Measurements from ENCODE around the gene MMAA.
"Not testable (repeated sequence)": the region's sequence is repeated elsewhere in the genome, so short reads cannot be mapped to it uniquely, and the experiment has no call there.

Gene MMAA

DNA sequence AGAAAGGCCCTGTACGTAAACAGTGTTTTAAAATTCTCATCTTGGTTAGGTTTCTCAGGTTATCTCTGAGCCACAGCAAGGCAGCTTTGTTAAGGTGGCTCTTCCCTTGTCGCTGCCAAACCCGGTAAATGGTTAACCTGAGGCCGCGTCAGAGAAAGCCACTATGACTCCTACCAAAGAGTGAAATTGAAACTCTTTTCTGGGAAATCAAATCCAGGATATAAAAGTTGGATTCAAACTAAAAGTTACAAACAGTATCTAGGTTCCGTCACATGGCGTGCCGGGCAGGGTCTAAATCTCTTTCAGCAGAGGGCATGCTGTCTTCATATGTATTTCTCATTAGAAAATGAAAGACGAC, 433 bp downstream of the MMAA start:
- no peak for DNase-seq (ENCODE audit: low spot score)
- in situ Hi-C loops (cut with MboI; ENCODE audit: low sequenced_read_pairs, unreplicated experiment) = no loop called here

DNA sequence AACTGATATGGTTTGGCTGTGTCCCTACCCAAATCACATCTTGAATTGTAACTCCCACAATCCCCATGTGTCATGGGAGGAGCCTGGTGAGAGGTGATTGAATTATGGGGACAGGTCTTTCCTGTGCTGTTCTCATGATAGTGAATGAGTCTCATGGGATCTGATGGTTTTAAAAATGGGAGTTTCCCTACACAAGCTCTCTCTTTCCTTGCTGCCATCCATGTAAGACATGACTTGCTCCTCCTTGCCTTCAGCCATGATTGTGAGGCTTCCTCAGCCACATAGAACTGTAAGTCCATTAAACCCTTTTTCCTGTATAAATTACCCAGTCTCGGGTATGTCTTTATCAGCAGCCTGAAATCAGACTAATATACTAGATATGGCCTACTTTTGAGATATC, 2.9 kb downstream of the MMAA start:
- DNase-seq (ENCODE audit: low spot score); in situ Hi-C loops (cut with MboI; ENCODE audit: low sequenced_read_pairs, unreplicated experiment): not testable (repeated sequence)

More for the DNA sequence above, 433 bp downstream of the MMAA start:
- TF ChIP-seq, protein P1, sequence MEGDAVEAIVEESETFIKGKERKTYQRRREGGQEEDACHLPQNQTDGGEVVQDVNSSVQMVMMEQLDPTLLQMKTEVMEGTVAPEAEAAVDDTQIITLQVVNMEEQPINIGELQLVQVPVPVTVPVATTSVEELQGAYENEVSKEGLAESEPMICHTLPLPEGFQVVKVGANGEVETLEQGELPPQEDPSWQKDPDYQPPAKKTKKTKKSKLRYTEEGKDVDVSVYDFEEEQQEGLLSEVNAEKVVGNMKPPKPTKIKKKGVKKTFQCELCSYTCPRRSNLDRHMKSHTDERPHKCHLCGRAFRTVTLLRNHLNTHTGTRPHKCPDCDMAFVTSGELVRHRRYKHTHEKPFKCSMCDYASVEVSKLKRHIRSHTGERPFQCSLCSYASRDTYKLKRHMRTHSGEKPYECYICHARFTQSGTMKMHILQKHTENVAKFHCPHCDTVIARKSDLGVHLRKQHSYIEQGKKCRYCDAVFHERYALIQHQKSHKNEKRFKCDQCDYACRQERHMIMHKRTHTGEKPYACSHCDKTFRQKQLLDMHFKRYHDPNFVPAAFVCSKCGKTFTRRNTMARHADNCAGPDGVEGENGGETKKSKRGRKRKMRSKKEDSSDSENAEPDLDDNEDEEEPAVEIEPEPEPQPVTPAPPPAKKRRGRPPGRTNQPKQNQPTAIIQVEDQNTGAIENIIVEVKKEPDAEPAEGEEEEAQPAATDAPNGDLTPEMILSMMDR (IDR thresholded peaks at IDR 0.05; ENCODE audit: borderline replicate concordance, control extremely low read depth, extremely low read depth, insufficient read depth, missing control alignments) = no peak

DNA sequence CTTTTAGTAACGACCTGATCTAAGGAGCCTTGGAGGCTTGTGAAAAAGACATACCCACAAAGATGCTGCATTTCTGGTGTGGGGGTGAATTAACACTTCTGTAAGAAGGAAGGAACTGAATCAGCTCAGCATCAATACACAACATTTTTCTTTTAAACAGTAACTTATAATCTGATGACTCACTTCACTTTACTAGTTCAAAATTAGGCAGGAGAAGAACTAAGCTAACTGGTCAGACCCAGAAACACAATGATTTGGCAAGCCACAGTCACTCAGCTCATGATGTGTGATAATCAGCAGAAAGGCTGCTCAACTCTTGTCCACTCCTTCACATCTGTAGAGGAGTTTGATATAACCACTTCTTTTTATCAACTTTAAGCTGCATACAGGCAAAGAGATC, 4.6 kb downstream of the MMAA start:
- no peak for DNase-seq (ENCODE audit: low spot score)
- in situ Hi-C loops (cut with MboI; ENCODE audit: low sequenced_read_pairs, unreplicated experiment) = no loop called here
- TF ChIP-seq, protein P1 (IDR thresholded peaks at IDR 0.05; ENCODE audit: borderline replicate concordance, control extremely low read depth, extremely low read depth, insufficient read depth, missing control alignments) = no peak

DNA sequence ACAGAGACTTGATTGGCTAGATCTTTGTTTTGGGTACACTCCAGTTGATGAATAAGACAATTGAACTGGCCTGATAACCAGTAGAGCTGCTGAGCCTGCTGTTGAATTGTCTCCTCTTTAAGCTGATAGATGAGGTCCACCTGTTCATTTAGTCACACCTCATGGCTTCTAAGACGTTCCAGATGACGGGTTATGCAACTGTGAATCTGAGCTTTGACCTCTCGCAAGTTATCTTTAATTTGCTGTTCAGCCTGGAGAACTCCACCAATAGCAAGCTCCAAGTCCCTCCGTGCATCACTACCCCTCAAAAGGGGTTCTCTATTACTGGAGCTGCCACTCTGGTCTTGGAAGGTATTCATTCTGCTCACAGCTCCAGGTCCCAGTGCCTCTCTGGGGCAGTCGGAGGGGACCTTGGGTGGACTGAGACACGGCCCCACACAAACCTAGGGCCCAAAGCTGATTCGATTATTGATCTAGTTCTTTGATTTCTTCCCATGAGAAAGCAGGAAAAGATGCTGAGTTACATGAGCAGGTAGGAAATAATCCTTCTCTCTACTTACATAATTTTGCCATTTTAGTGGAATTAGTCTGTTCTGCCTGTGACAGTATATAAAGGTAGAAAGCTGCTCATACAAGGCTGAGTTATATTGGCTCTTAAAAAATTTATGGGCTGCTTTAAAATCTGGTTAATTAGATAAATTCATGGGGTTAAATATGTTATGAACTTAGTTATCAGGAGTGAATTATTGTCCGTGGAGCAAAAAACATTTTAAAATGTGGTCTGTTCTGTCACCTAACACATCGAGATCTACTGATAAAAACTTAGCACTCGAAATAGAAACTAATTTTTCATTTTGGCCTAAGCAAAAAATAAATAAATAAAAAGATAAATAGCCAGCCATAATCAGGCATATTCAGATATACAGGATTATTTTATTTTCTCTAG, 6.8 kb downstream of the MMAA start:
- no peak for DNase-seq (ENCODE audit: low spot score)
- TF ChIP-seq, protein P1 (IDR thresholded peaks at IDR 0.05; ENCODE audit: borderline replicate concordance, control extremely low read depth, extremely low read depth, insufficient read depth, missing control alignments) = no peak
- in situ Hi-C loops (cut with MboI; ENCODE audit: low sequenced_read_pairs, unreplicated experiment) = no loop called here

DNA sequence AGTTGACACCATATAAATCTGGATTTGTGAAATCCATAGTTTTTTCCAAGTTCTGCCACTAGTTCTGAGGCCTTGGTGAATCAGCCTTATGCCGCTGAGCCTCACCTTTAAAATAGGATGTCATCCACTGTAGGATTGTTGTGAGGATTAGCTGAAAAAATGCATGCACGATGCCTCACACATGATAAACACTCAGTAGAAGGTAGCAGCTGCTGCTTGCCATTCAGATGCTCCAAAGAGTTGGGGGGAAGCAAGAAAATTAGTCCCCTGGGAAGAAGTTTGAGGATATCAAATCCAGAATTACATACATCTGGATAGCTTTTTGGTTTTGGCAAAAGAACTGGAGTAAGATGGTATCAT, 7.4 kb downstream of the MMAA start:
- DNase-seq (ENCODE audit: low spot score) = no peak
- in situ Hi-C loops (cut with MboI; ENCODE audit: low sequenced_read_pairs, unreplicated experiment) = no loop called here
- TF ChIP-seq, protein P1 (IDR thresholded peaks at IDR 0.05; ENCODE audit: borderline replicate concordance, control extremely low read depth, extremely low read depth, insufficient read depth, missing control alignments) = no peak

DNA sequence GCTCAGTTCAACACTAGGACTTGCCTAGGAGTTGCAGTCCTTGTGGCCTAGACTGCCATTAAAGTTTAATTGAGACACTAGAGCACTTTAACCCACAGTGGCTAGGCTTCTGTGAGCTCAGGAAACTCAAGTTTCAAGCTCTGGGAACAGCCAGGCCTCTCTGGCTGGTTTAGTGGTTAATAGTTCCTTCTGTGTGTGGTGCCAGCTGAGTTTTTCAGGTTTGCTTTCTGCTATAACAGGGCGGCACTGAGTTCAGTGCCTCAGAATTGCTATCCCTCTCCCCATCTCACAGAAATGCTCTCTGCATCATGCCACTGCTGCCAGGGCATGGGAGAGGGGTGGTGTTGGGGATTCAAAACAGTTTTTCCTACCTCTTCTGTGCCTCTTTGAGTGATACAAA, 15.9 kb downstream of the MMAA start:
- DNase-seq (ENCODE audit: low spot score) = no peak
- in situ Hi-C loops (cut with MboI; ENCODE audit: low sequenced_read_pairs, unreplicated experiment) = no loop called here
- TF ChIP-seq, protein P1 (IDR thresholded peaks at IDR 0.05; ENCODE audit: borderline replicate concordance, control extremely low read depth, extremely low read depth, insufficient read depth, missing control alignments) = no peak

DNA sequence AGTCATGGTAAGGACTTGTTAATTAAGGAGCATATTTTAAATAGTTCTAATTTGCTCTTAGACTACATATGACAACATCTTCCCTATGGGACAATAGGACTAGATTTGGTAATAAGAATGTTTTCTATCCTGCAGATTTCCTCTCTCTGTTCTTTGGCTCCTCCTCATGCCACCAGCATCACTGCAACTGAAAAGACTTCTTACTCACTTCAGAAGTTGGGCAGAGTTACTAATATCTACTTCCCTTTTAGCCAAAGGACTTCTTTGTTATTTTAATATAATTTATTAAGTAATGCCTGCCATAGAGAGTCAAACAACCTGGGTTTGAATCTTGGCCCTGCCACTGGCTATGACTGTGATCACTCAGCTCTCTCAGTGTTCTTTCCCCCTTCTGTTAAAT, 16.4 kb downstream of the MMAA start:
- in situ Hi-C loops (cut with MboI; ENCODE audit: low sequenced_read_pairs, unreplicated experiment) = no loop called here
- TF ChIP-seq, protein P1 (IDR thresholded peaks at IDR 0.05; ENCODE audit: borderline replicate concordance, control extremely low read depth, extremely low read depth, insufficient read depth, missing control alignments) = no peak
- no peak for DNase-seq (ENCODE audit: low spot score)
